H9 (cell line): ENCODE measurements around the gene CCL3. TPM values are rescaled to one million over a fixed set of nuclear protein-coding genes. Genes with fewer than 3 reads are reported as not detected.

Experiments
- DNase-seq: peaks from one replicate; pipeline ENCODE4 v3.0.0-alpha.2; 2017
- H2AFZ ChIP-seq: one replicate; pipeline ENCODE4 v1.6.1; 2013; ENCODE audit warnings: mild to moderate bottlenecking, low read length, control low read depth, moderate library complexity
- H2AK5ac ChIP-seq: 2 replicates; pipeline ENCODE4 v1.6.1; 2013; ENCODE audit warnings: low read length, control low read depth, mixed read lengths; ENCODE audit not compliant: insufficient read length
- H2BK120ac ChIP-seq: one replicate; pipeline ENCODE4 v1.6.1; 2013; ENCODE audit warnings: low read depth, mild to moderate bottlenecking, low read length, control low read depth, inconsistent platforms; ENCODE audit not compliant: poor library complexity, severe bottlenecking
- H2BK12ac ChIP-seq: 2 replicates; pipeline ENCODE4 v1.6.1; 2013; ENCODE audit warnings: low read length, control low read depth, mixed read lengths, low read depth; ENCODE audit not compliant: insufficient read length
- H2BK15ac ChIP-seq: 2 replicates; pipeline ENCODE4 v1.6.1; 2013; ENCODE audit warnings: low read depth, low read length, control low read depth
- H2BK20ac ChIP-seq: one replicate; pipeline ENCODE4 v1.6.1; 2013; ENCODE audit warnings: low read depth, mild to moderate bottlenecking, low read length, control low read depth, inconsistent platforms; ENCODE audit not compliant: poor library complexity, severe bottlenecking
- H2BK5ac ChIP-seq: 2 replicates; pipeline ENCODE4 v1.6.1; 2013; ENCODE audit warnings: low read length, control low read depth, mixed read lengths; ENCODE audit not compliant: insufficient read length
- H3K14ac ChIP-seq: 2 replicates; pipeline ENCODE4 v1.6.1; 2013; ENCODE audit warnings: low read length, control low read depth; ENCODE audit not compliant: insufficient read depth
- H3K18ac ChIP-seq: 2 replicates; pipeline ENCODE4 v1.6.1; 2013; ENCODE audit warnings: low read depth, mild to moderate bottlenecking, mixed read lengths, low read length, control low read depth; ENCODE audit not compliant: insufficient read length
- H3K23ac ChIP-seq: 2 replicates; pipeline ENCODE4 v1.6.1; 2013; ENCODE audit warnings: low read length, control low read depth, mixed read lengths, low read depth; ENCODE audit not compliant: insufficient read length
- H3K23me2 ChIP-seq: 2 replicates; pipeline ENCODE4 v1.6.1; 2013; ENCODE audit warnings: low read depth, mild to moderate bottlenecking, mixed read lengths, low read length, control low read depth; ENCODE audit not compliant: insufficient read length, poor library complexity, severe bottlenecking
- H3K27ac ChIP-seq: 2 replicates; pipeline ENCODE4 v1.5.1; 2013; ENCODE audit warnings: low read length, control low read depth, mixed read lengths, low read depth; ENCODE audit not compliant: insufficient read length
- H3K27me3 ChIP-seq: 2 replicates; pipeline ENCODE4 v1.6.1; 2013; ENCODE audit warnings: low read length, control low read depth, inconsistent platforms; ENCODE audit not compliant: insufficient read depth
- H3K4ac ChIP-seq: 2 replicates; pipeline ENCODE4 v1.6.1; 2013; ENCODE audit warnings: low read depth, mild to moderate bottlenecking, control low read depth, inconsistent platforms, low read length, moderate library complexity
- H3K4me1 ChIP-seq: 2 replicates; pipeline ENCODE4 v1.6.1; 2013; ENCODE audit warnings: low read length, control low read depth, inconsistent platforms; ENCODE audit not compliant: insufficient read depth
- H3K4me2 ChIP-seq: 2 replicates; pipeline ENCODE4 v1.6.1; 2013; ENCODE audit warnings: low read length, control low read depth, mixed read lengths; ENCODE audit not compliant: insufficient read length, insufficient read depth
- H3K56ac ChIP-seq: 2 replicates; pipeline ENCODE4 v1.6.1; 2013; ENCODE audit warnings: low read depth, mild to moderate bottlenecking, mixed read lengths, low read length, control low read depth; ENCODE audit not compliant: insufficient read length
- H3K79me1 ChIP-seq: 2 replicates; pipeline ENCODE4 v1.6.1; 2013; ENCODE audit warnings: low read depth, mild to moderate bottlenecking, moderate library complexity, low read length, control low read depth, inconsistent platforms; ENCODE audit not compliant: insufficient read depth, poor library complexity, severe bottlenecking
- H3K79me2 ChIP-seq: 2 replicates; pipeline ENCODE4 v1.6.1; 2013; ENCODE audit warnings: low read length, control low read depth, inconsistent platforms; ENCODE audit not compliant: insufficient read depth
- H3K9ac ChIP-seq: 2 replicates; pipeline ENCODE4 v1.6.1; 2013; ENCODE audit warnings: low read length, control low read depth, mixed read lengths; ENCODE audit not compliant: insufficient read length; ENCODE audit errors: extremely low read depth
- H3K9me3 ChIP-seq: one replicate; pipeline ENCODE4 v1.6.1; 2013; ENCODE audit warnings: low read depth, low read length, inconsistent platforms; ENCODE audit not compliant: control insufficient read depth
- H3T11ph ChIP-seq: one replicate; pipeline ENCODE4 v1.6.1; 2013; ENCODE audit warnings: mild to moderate bottlenecking, low read length, control low read depth, inconsistent platforms
- H4K20me1 ChIP-seq: one replicate; pipeline ENCODE4 v1.6.1; 2013; ENCODE audit not compliant: control insufficient read depth, insufficient read length, insufficient read depth
- H4K5ac ChIP-seq: 2 replicates; pipeline ENCODE4 v1.6.1; 2013; ENCODE audit warnings: low read depth, mild to moderate bottlenecking, mixed read lengths, low read length, control low read depth; ENCODE audit not compliant: insufficient read length
- H4K8ac ChIP-seq: replicated peaks from 2 replicates; pipeline ENCODE4 v1.6.1; 2013; ENCODE audit warnings: low read length, control low read depth, mixed read lengths, low read depth; ENCODE audit not compliant: insufficient read length
- H4K91ac ChIP-seq: 2 replicates; pipeline ENCODE4 v1.6.1; 2013; ENCODE audit warnings: low read depth, mild to moderate bottlenecking, moderate library complexity, mixed read lengths, low read length, control low read depth; ENCODE audit not compliant: insufficient read length
- H3K27ac Mint-ChIP-seq, 3 experiments: 2 replicates in 2 of 3; 3 replicates in 1 of 3; pipeline ENCODE4 v1.8.0; 2020 to 2021; ENCODE audit warnings: mixed read lengths in 3 of 3, mild to moderate bottlenecking in 1 of 3, moderate library complexity in 1 of 3
- H3K27me3 Mint-ChIP-seq: 2 replicates; pipeline ENCODE4 v1.8.0; 2021; ENCODE audit warnings: low read depth, mild to moderate bottlenecking, moderate library complexity, mixed read lengths
- H3K36me3 Mint-ChIP-seq, 3 experiments: 2 replicates in 2 of 3; 3 replicates in 1 of 3; pipeline ENCODE4 v1.8.0; 2020 to 2021; ENCODE audit warnings: low read depth in 3 of 3, mixed read lengths in 3 of 3; ENCODE audit not compliant: insufficient read depth in 1 of 3
- H3K4me1 Mint-ChIP-seq, 2 experiments: 2 replicates each; pipeline ENCODE4 v1.8.0; 2020; ENCODE audit warnings: mixed read lengths in 2 of 2
- H3K4me3 Mint-ChIP-seq, 2 experiments: 2 replicates in 1 of 2; 3 replicates in 1 of 2; pipeline ENCODE4 v1.8.0; 2020 to 2021; ENCODE audit warnings: mild to moderate bottlenecking in 2 of 2, mixed read lengths in 2 of 2, moderate library complexity in 1 of 2
- H3K9me3 Mint-ChIP-seq, 2 experiments: 2 replicates in 1 of 2; 3 replicates in 1 of 2; pipeline ENCODE4 v1.8.0; 2020; ENCODE audit warnings: mild to moderate bottlenecking in 2 of 2, mixed read lengths in 2 of 2, moderate library complexity in 1 of 2
- whole genome bisulfite sequencing: extraction: QIAGEN DNeasy Blood & Tissue Kit; methylation state at CpG from one replicate; pipeline ENCODE4 v1.1.7; 2013; ENCODE audit warnings: missing lambda C conversion rate, low lambda C conversion rate, mixed read lengths; ENCODE audit not compliant: insufficient read length; ENCODE audit errors: extremely low coverage; 5-methylcytosine and 5-hydroxymethylcytosine counted together
- total RNA-seq: library from RNA; stranded (reverse); gene quantifications from 2 replicates; pipeline ENCODE4 v1.2.1, GENCODE V29; 2021
- TF ChIP-seq, protein P1 (sequence below): fragments of 200-600 bp; sonication (generic); conservative IDR thresholded peaks from 3 replicates; pipeline ENCODE4 v1.8.0; 2021; ENCODE audit warnings: antibody characterized with exemption, mild to moderate bottlenecking

Gene CCL3
- total RNA-seq, 1 experiment from 2014 or later: not detected

DNA sequence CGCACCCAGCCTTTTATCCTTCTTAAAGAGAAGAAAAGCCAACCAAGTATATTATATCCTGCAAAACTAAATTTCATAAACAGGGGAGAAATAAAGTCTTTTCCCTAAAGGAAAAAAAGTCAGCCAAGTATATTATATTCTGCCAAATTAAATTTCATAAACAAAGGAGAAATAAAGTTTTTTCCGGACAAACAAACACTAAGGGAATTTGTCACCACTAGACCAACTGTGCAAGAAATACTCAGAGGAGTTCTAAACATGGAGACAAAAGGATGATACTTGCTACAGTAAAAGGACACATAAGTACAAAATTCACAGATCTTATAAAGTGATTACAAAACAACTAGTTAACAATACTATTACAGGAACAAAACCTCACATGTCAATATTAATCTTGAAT is 40.3 kb downstream of the CCL3 start:
- no peak overlapping the region for H4K5ac ChIP-seq
- Mint-ChIP-seq H3K4me3 (no peak overlapping the region), H3K9me3 (peaks cover 45 to 48% of the 10 kb centered on the region in 2 experiments), H3K36me3 (peaks cover 0 to 5% (median 2%) of the 10 kb centered on the region in 3 experiments; a peak in 5 of 7 replicates), H3K27me3 (no peaks in the 10 kb centered on the region), H3K4me1 (no peaks in the 10 kb centered on the region), H3K27ac (no peak overlapping the region)
- H3K9me3 ChIP-seq: no peaks in the 10 kb centered on the region
- TF ChIP-seq, protein P1, sequence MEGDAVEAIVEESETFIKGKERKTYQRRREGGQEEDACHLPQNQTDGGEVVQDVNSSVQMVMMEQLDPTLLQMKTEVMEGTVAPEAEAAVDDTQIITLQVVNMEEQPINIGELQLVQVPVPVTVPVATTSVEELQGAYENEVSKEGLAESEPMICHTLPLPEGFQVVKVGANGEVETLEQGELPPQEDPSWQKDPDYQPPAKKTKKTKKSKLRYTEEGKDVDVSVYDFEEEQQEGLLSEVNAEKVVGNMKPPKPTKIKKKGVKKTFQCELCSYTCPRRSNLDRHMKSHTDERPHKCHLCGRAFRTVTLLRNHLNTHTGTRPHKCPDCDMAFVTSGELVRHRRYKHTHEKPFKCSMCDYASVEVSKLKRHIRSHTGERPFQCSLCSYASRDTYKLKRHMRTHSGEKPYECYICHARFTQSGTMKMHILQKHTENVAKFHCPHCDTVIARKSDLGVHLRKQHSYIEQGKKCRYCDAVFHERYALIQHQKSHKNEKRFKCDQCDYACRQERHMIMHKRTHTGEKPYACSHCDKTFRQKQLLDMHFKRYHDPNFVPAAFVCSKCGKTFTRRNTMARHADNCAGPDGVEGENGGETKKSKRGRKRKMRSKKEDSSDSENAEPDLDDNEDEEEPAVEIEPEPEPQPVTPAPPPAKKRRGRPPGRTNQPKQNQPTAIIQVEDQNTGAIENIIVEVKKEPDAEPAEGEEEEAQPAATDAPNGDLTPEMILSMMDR: no peak
- H3K23me2 ChIP-seq: no peaks in the 10 kb centered on the region
- no peak overlapping the region for H3K4me2 ChIP-seq
- DNase-seq: no peak
- H3K9ac ChIP-seq: no peak overlapping the region
- no peak overlapping the region for H3K18ac ChIP-seq
- no peak overlapping the region for H3K27ac ChIP-seq
- no peak overlapping the region for H3K56ac ChIP-seq
- H3T11ph ChIP-seq: no peak overlapping the region
- no peak overlapping the region for H3K4ac ChIP-seq
- no peak overlapping the region for H2BK120ac ChIP-seq
- H2BK15ac ChIP-seq: no peak overlapping the region
- H3K79me2 ChIP-seq: no peaks in the 10 kb centered on the region
- H4K91ac ChIP-seq: no peak overlapping the region
- no peak overlapping the region for H2BK5ac ChIP-seq
- no peak overlapping the region for H4K8ac ChIP-seq
- no peak overlapping the region for H2BK20ac ChIP-seq
- WGBS: no CpG with 5 or more reads among the region's 2 CpGs
- no peaks in the 10 kb centered on the region for H3K27me3 ChIP-seq
- H3K4me1 ChIP-seq: no peaks in the 10 kb centered on the region
- no peak overlapping the region for H2AFZ ChIP-seq
- H3K14ac ChIP-seq: no peak overlapping the region
- H4K20me1 ChIP-seq: no peaks in the 10 kb centered on the region
- no peaks in the 10 kb centered on the region for H3K79me1 ChIP-seq
- H2BK12ac ChIP-seq: no peak overlapping the region
- H3K23ac ChIP-seq: no peak overlapping the region
- H2AK5ac ChIP-seq: no peak overlapping the region
